ENCODE results near the gene CHST7.
"Not testable (repeated sequence)": the region's sequence is repeated elsewhere in the genome, so short reads cannot be mapped to it uniquely, and the experiment has no call there.

Gene CHST7

GRCh38 chrX:46573331-46573891 lies at the start of gene CHST7:
TSS of gene CHST7 (plus strand) at chrX:46573765. CDS start at chrX:46573932, 167 bp downstream.
- H3K9ac ChIP-seq: no peak within 1 kb of the TSS
- H3K27me3 ChIP-seq (ENCODE audit: control insufficient read depth, insufficient read depth, low read length): no peaks in the 10 kb centered on the region
- peak within 1 kb of the TSS; percentile 44 for H3K27ac ChIP-seq
- H2AFZ ChIP-seq: peak within 1 kb of the TSS; percentile 81
- peak within 1 kb of the TSS; percentile 69 for H3K4me2 ChIP-seq (ENCODE audit: low read length)
- H3K4me1 ChIP-seq: no peaks in the 10 kb centered on the region
- peak within 1 kb of the TSS; percentile 63 for H3K4me3 ChIP-seq (ENCODE audit: low read depth, low read length)
- no peaks in the 10 kb centered on the region for H3K79me2 ChIP-seq
- no peaks in the 10 kb centered on the region for H3K36me3 ChIP-seq (ENCODE audit: control insufficient read depth, insufficient read depth, low read length)
- TF ChIP-seq, protein P1, sequence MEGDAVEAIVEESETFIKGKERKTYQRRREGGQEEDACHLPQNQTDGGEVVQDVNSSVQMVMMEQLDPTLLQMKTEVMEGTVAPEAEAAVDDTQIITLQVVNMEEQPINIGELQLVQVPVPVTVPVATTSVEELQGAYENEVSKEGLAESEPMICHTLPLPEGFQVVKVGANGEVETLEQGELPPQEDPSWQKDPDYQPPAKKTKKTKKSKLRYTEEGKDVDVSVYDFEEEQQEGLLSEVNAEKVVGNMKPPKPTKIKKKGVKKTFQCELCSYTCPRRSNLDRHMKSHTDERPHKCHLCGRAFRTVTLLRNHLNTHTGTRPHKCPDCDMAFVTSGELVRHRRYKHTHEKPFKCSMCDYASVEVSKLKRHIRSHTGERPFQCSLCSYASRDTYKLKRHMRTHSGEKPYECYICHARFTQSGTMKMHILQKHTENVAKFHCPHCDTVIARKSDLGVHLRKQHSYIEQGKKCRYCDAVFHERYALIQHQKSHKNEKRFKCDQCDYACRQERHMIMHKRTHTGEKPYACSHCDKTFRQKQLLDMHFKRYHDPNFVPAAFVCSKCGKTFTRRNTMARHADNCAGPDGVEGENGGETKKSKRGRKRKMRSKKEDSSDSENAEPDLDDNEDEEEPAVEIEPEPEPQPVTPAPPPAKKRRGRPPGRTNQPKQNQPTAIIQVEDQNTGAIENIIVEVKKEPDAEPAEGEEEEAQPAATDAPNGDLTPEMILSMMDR (IDR thresholded peaks at IDR 0.05): peak; percentile 8
- no peaks in the 10 kb centered on the region for H3K9me3 ChIP-seq (ENCODE audit: control insufficient read depth, low read length)

- not testable (repeated sequence) for H3K4me3 ChIP-seq (ENCODE audit: low read depth, low read length); H2AFZ ChIP-seq; H3K9ac ChIP-seq; H3K27ac ChIP-seq; H3K4me2 ChIP-seq (ENCODE audit: low read length); H3K36me3 ChIP-seq (ENCODE audit: control insufficient read depth, insufficient read depth, low read length); H3K79me2 ChIP-seq; H3K27me3 ChIP-seq (ENCODE audit: control insufficient read depth, insufficient read depth, low read length); H3K9me3 ChIP-seq (ENCODE audit: control insufficient read depth, low read length); H3K4me1 ChIP-seq
These were observed 44.9 kb upstream of the CHST7 start for GRCh38 chrX:46528640-46529039.

DNA sequence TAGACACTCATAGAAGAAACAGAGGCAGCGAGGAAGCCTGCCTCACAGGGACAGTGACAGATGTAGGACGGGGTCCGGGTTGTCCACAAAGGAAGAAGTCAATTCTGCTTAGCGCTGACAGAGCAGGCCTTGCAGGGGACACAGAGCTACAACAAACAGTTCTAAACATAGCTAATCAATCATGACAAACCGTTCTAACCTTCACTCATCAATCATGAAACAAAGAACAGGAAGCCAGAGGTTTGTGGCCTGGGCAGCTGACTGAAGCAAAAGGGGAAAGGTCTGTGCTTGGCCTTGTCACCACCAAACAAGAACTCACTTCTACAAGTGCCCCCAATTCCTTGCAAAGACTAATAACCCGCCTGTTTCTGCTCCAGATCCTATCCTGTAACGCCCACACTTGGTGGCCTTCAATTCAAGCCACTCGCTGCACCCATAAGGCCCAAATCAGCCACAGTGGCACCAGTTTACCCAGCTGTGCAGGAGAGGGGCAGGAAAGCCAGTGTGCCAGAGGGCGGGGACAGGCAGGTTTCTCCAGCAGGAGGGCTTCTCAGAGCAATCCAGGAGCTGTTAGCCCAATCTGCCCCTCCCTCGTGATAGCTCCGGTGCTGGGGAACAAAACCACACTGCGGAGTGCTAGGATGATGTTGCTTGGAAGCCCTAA lies 43.7 kb upstream of the CHST7 start:
- not testable (repeated sequence) for H3K9ac ChIP-seq; H3K4me2 ChIP-seq (ENCODE audit: low read length); H3K27me3 ChIP-seq (ENCODE audit: control insufficient read depth, insufficient read depth, low read length); H3K36me3 ChIP-seq (ENCODE audit: control insufficient read depth, insufficient read depth, low read length); H3K79me2 ChIP-seq; H3K9me3 ChIP-seq (ENCODE audit: control insufficient read depth, low read length); H2AFZ ChIP-seq; H3K27ac ChIP-seq; H3K4me1 ChIP-seq; H3K4me3 ChIP-seq (ENCODE audit: low read depth, low read length)

- not testable (repeated sequence) for H3K4me3 ChIP-seq (ENCODE audit: low read depth, low read length); H3K4me1 ChIP-seq; H3K9ac ChIP-seq; H3K79me2 ChIP-seq; H3K4me2 ChIP-seq (ENCODE audit: low read length); H3K9me3 ChIP-seq (ENCODE audit: control insufficient read depth, low read length); H2AFZ ChIP-seq; H3K36me3 ChIP-seq (ENCODE audit: control insufficient read depth, insufficient read depth, low read length); H3K27ac ChIP-seq; H3K27me3 ChIP-seq (ENCODE audit: control insufficient read depth, insufficient read depth, low read length)
These were observed 43.1 kb upstream of the CHST7 start for GRCh38 chrX:46530404-46530908.

DNA sequence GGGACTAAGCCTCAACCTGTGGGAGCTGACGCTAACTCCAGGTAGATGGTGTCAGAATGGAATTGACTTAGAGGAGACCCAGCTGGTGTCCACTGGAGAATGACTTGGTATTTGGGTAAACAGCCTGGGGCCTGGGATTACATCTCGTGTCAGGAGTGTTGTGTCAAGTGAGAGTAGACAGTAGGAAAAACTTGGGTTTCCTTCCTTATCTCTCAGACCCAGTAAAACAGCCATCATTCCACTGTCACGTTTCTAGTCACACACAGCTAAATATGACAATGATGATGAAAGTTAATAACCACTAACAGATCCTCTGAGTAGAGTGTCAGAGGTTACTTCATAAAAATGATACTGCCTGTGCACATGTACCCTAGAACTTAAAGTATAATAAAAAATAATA lies 42.1 kb upstream of the CHST7 start:
- H3K9me3 ChIP-seq (ENCODE audit: control insufficient read depth, low read length): no peaks in the 10 kb centered on the region
- no peaks in the 10 kb centered on the region for H3K36me3 ChIP-seq (ENCODE audit: control insufficient read depth, insufficient read depth, low read length)

DNA sequence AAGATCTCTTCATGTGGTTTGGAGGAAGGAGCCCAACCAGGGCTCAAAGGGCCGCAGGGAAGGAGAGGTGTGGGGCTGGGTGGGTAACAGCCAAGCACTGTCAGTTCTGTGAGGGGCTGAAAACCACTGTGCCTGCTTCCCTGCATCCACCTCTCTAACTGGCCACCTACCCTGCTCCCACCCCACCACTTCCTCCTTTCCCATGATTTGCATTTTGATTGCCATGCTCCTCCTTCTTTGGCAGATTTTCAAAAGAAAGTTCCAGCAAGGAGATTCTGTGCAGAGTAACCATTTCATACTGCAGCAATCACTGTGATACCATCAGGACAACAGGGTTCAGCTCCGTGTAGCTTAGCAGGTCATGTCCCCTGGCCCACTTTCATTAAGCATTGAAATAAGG lies 30.1 kb upstream of the CHST7 start:
- Histone ChIP-seq H3K27ac (no peak overlapping the region), H3K27me3 (ENCODE audit: control insufficient read depth, insufficient read depth, low read length) (no peaks in the 10 kb centered on the region), H3K79me2 (peaks cover 12% of the 10 kb centered on the region), H3K9ac (no peak overlapping the region), H3K36me3 (ENCODE audit: control insufficient read depth, insufficient read depth, low read length) (no peaks in the 10 kb centered on the region), H2AFZ (no peak overlapping the region), H3K4me2 (ENCODE audit: low read length) (no peak overlapping the region), H3K9me3 (ENCODE audit: control insufficient read depth, low read length) (no peaks in the 10 kb centered on the region), H3K4me3 (ENCODE audit: low read depth, low read length) (no peak overlapping the region), H3K4me1 (peaks cover 2% of the 10 kb centered on the region)
- TF ChIP-seq, protein P1 (IDR thresholded peaks at IDR 0.05): no peak

More for the DNA sequence above, 42.1 kb upstream of the CHST7 start:
- Histone ChIP-seq H3K9ac (no peak overlapping the region), H3K79me2 (no peaks in the 10 kb centered on the region), H2AFZ (no peak overlapping the region), H3K4me2 (ENCODE audit: low read length) (no peak overlapping the region), H3K4me1 (no peaks in the 10 kb centered on the region), H3K27me3 (ENCODE audit: control insufficient read depth, insufficient read depth, low read length) (no peaks in the 10 kb centered on the region), H3K27ac (no peak overlapping the region), H3K4me3 (ENCODE audit: low read depth, low read length) (no peak overlapping the region)
- TF ChIP-seq, protein P1 (IDR thresholded peaks at IDR 0.05): no peak

DNA sequence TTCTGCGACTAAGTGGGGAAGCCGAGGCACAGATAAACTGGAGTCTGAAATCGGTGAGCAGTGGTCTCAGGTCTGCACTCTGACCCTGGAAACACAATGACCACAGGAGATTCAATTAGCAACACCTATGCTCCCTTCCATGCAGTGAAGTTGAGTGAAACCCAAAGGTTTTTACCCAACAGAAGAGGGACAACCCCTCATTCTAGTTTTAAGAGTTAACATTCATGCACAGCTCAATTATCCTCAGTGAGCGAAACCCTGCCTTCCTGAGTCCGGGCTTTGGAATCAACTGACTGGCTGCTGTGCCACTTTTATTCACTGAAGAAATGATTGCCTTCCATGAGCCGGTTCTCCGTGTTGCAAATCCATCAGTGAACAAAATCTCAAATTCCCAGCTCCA lies 29.0 kb upstream of the CHST7 start:
- H3K9me3 ChIP-seq (ENCODE audit: control insufficient read depth, low read length); H3K4me1 ChIP-seq; H3K36me3 ChIP-seq (ENCODE audit: control insufficient read depth, insufficient read depth, low read length); H3K9ac ChIP-seq; H3K27ac ChIP-seq; H3K27me3 ChIP-seq (ENCODE audit: control insufficient read depth, insufficient read depth, low read length): not testable (repeated sequence)
- peaks cover 12% of the 10 kb centered on the region for H3K79me2 ChIP-seq
- H3K4me3 ChIP-seq (ENCODE audit: low read depth, low read length): peak overlapping the region; percentile 85
- H3K4me2 ChIP-seq (ENCODE audit: low read length): peak overlapping the region; percentile 87
- H2AFZ ChIP-seq: peak overlapping the region; percentile 89
